ENCODE data around the gene OR9G4. TPM values are rescaled to one million over a fixed set of nuclear protein-coding genes. Genes with fewer than 3 reads are reported as not detected.

Gene OR9G4
- total RNA-seq, 4 donors from 2014 or later, result not detected

GRCh38 chr11:56705784-56706396, 42.6 kb downstream of the OR9G4 start:
- Histone ChIP-seq H3K27ac (no peak overlapping the region), H3K4me1 (no peaks in the 10 kb centered on the region), H3K4me3 (no peak overlapping the region), H3K36me3 (no peaks in the 10 kb centered on the region), H3K9me3 (no peaks in the 10 kb centered on the region), H3K27me3 (no peaks in the 10 kb centered on the region)
- ATAC-seq (no peak), DNase-seq (no peak)
- intact Hi-C loops (cut with DNase I; ENCODE audit: low total_unique reads) (no loop called here), in situ Hi-C loops (cut with MboI; ENCODE audit: low sequenced_read_pairs in 4 of 4) (no loop called here)
- TF ChIP-seq CTCF (IDR thresholded peaks at IDR 0.05 in 4 of 5, conservative IDR thresholded peaks at IDR 0.05 in 1 of 5), result no peak
- no peak for TF ChIP-seq POLR2A (IDR thresholded peaks at IDR 0.05)

DNA sequence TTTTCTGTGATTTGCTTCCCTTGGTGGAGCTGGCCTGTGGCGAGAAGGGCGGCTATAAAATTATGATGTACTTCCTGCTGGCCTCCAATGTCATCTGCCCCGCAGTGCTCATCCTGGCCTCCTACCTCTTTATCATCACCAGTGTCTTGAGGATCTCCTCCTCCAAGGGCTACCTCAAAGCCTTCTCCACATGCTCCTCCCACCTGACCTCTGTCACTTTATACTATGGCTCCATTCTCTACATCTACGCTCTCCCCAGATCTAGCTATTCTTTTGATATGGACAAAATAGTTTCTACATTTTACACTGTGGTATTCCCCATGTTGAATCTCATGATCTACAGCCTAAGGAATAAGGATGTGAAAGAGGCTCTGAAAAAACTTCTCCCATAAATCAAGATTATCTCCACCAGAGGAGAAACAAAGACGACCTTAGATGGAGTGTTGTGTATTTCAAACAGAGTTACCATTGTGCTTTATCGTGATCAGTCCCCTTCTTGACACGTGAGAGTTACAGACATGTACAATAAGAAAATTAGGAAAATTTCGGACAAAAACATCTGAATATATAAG, 47.5 kb downstream of the OR9G4 start:
- TF ChIP-seq CTCF (IDR thresholded peaks at IDR 0.05 in 4 of 5, conservative IDR thresholded peaks at IDR 0.05 in 1 of 5) (no peak), POLR2A (IDR thresholded peaks at IDR 0.05) (no peak)
- Histone ChIP-seq H3K4me1 (no peaks in the 10 kb centered on the region), H3K36me3 (no peaks in the 10 kb centered on the region), H3K4me3 (no peak overlapping the region), H3K27me3 (no peaks in the 10 kb centered on the region), H3K27ac (no peak overlapping the region), H3K9me3 (no peaks in the 10 kb centered on the region)
- in situ Hi-C loops (cut with MboI; ENCODE audit: low sequenced_read_pairs in 4 of 4) (no loop called here), intact Hi-C loops (cut with DNase I; ENCODE audit: low total_unique reads) (no loop called here)
- ATAC-seq (no peak), DNase-seq (no peak)

- H3K4me3 ChIP-seq, result no peak overlapping the region
- no peak for TF ChIP-seq POLR2A (IDR thresholded peaks at IDR 0.05)
- no peak for TF ChIP-seq CTCF (IDR thresholded peaks at IDR 0.05 in 4 of 5, conservative IDR thresholded peaks at IDR 0.05 in 1 of 5)
- H3K9me3 ChIP-seq, result no peaks in the 10 kb centered on the region
- DNase-seq, result no peak
- H3K4me1 ChIP-seq, result no peaks in the 10 kb centered on the region
- no peaks in the 10 kb centered on the region for H3K27me3 ChIP-seq
- intact Hi-C loops (cut with DNase I; ENCODE audit: low total_unique reads), result no loop called here
- ATAC-seq, result no peak
- in situ Hi-C loops (cut with MboI; ENCODE audit: low sequenced_read_pairs in 4 of 4), result no loop called here
- H3K36me3 ChIP-seq, result no peaks in the 10 kb centered on the region
- H3K27ac ChIP-seq, result no peak overlapping the region
Observed at GRCh38 chr11:56700242-56700913, 48.1 kb downstream of the OR9G4 start.

DNA sequence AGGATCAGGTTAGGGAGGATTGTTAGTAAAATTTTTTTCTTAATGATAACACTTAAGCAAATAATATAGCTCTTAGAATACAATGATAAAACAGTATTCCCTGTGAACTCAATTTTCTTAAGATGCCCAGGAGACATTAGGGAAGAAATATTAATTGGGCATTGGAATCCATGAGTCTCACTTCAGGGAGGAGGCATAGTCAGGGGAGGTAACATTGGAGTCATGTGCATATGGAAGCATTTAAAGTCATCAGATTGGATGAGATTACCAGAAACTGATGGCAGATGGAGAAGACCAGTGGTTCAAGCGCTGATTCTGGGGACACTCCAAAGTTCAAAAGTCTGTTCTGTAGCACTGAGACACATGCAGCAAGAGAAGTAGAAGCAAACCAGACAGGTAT, 49.7 kb downstream of the OR9G4 start, which contains the start of gene OR9G1:
Gene OR9G1 (plus strand): TSS at position 301 of the 400 bp plus-strand sequence. CDS start 1,293 bp downstream, outside the sequence.
- in situ Hi-C loops (cut with MboI; ENCODE audit: low sequenced_read_pairs in 4 of 4), result no loop called here
- Histone ChIP-seq H3K36me3 (no peaks in the 10 kb centered on the region), H3K4me3 (no peak within 1 kb of the TSS), H3K4me1 (no peaks in the 10 kb centered on the region), H3K27ac (no peak within 1 kb of the TSS), H3K9me3 (no peaks in the 10 kb centered on the region), H3K27me3 (no peaks in the 10 kb centered on the region)
- TF ChIP-seq POLR2A (IDR thresholded peaks at IDR 0.05) (no peak), CTCF (IDR thresholded peaks at IDR 0.05 in 4 of 5, conservative IDR thresholded peaks at IDR 0.05 in 1 of 5) (no peak)
- intact Hi-C loops (cut with DNase I; ENCODE audit: low total_unique reads), result no loop called here
- DNase-seq (no peak), ATAC-seq (no peak)
